NCI-H1092 treated with DMSO at 0.1 percent for 48 hours (cell line): ENCODE results near the gene TBC1D3E.
"Not testable (repeated sequence)": the region's sequence is repeated elsewhere in the genome, so short reads cannot be mapped to it uniquely, and the experiment has no call there.

ENCODE experiments used
- DNase-seq: peaks from one replicate; lab custom pipeline; 2025; lab: John Stamatoyannopoulos, UW

Gene TBC1D3E

GRCh38 chr17:38127651-38128050, at the start of gene TBC1D3E:
TSS of gene TBC1D3E (plus strand) at chr17:38127951. CDS start at chr17:38129496, 1,545 bp downstream.
- not testable (repeated sequence) for DNase-seq

- not testable (repeated sequence) for DNase-seq
These were observed 40.4 kb upstream of the TBC1D3E start for GRCh38 chr17:38087344-38087743.

GRCh38 chr17:38088120-38088519, 39.6 kb upstream of the TBC1D3E start:
- DNase-seq: not testable (repeated sequence)

- not testable (repeated sequence) for DNase-seq
These were observed 33.6 kb upstream of the TBC1D3E start for GRCh38 chr17:38094059-38094694.

GRCh38 chr17:38099262-38099661, 28.5 kb upstream of the TBC1D3E start:
- not testable (repeated sequence) for DNase-seq

GRCh38 chr17:38119829-38120228, 7.9 kb upstream of the TBC1D3E start:
- not testable (repeated sequence) for DNase-seq

- DNase-seq: not testable (repeated sequence)
These were observed 7.1 kb downstream of the TBC1D3E start for GRCh38 chr17:38134860-38135259.
